ENCODE data around the gene PBX3. TPM values are rescaled to one million over a fixed set of nuclear protein-coding genes. Genes with fewer than 3 reads are reported as not detected.

The PBX3 gene
- total RNA-seq, 2 experiments from 2014 or later, result 25.3 to 30.8 TPM

DNA sequence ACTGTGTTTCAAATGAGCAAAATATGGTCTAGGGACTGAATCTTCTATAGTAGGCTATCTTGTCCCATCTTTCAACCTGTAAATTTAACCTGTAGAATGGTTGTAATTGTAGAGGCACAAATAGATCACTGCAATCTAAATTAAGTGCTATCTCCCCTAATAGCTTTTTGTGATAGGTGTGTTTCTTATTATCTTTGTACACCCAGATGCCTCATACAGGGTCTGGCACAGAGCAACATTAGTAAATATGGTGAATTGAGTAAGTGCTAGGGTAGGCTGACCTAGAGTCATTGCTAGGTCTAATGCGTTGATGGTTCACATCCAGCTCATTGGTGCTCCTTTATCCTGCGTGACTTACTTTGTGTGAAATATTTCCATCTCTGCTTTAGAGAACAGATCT, 100.6 kb downstream of the PBX3 start:
- no peak overlapping the region for H3K4me3 Mint-ChIP-seq
- peaks cover 1% of the 10 kb centered on the region for H3K4me1 Mint-ChIP-seq (ENCODE audit: low read depth)
- DNase-seq (no peak), ATAC-seq (ENCODE audit: poor library complexity) (no peak)
- Histone ChIP-seq H3K27ac (ENCODE audit: low read depth in 1 of 2, low read length in 2 of 2) (no peak overlapping the region), H3K4me1 (ENCODE audit: insufficient read depth, low read length) (no peaks in the 10 kb centered on the region), H3K36me3 (ENCODE audit: insufficient read depth, low read length) (no peaks in the 10 kb centered on the region), H3K27me3 (ENCODE audit: control insufficient read depth in 1 of 2, insufficient read depth in 2 of 2, low read length in 2 of 2) (no peaks in the 10 kb centered on the region), H3K4me3 (ENCODE audit: low read length) (no peak overlapping the region), H3K9me3 (ENCODE audit: control insufficient read depth in 1 of 2, insufficient read depth in 1 of 2, low read length in 2 of 2) (no peaks in the 10 kb centered on the region)
- ChIA-PET POLR2A (no interaction called here), CTCF (no interaction called here)
- TF ChIP-seq, protein P1, sequence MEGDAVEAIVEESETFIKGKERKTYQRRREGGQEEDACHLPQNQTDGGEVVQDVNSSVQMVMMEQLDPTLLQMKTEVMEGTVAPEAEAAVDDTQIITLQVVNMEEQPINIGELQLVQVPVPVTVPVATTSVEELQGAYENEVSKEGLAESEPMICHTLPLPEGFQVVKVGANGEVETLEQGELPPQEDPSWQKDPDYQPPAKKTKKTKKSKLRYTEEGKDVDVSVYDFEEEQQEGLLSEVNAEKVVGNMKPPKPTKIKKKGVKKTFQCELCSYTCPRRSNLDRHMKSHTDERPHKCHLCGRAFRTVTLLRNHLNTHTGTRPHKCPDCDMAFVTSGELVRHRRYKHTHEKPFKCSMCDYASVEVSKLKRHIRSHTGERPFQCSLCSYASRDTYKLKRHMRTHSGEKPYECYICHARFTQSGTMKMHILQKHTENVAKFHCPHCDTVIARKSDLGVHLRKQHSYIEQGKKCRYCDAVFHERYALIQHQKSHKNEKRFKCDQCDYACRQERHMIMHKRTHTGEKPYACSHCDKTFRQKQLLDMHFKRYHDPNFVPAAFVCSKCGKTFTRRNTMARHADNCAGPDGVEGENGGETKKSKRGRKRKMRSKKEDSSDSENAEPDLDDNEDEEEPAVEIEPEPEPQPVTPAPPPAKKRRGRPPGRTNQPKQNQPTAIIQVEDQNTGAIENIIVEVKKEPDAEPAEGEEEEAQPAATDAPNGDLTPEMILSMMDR (IDR thresholded peaks at IDR 0.05), result no peak
- H3K36me3 Mint-ChIP-seq (ENCODE audit: low read depth), result no peaks in the 10 kb centered on the region
- no peak overlapping the region for H3K27ac Mint-ChIP-seq
- no peaks in the 10 kb centered on the region for H3K9me3 Mint-ChIP-seq
- intact Hi-C loops (cut with DNase I, micrococcal nuclease), result loop anchor here in 1 of 2 experiments (10.0 kb wide), 1 partner anchor 283 kb away; no protein-coding TSS in a partner anchor
- H3K27me3 Mint-ChIP-seq, result no peaks in the 10 kb centered on the region

DNA sequence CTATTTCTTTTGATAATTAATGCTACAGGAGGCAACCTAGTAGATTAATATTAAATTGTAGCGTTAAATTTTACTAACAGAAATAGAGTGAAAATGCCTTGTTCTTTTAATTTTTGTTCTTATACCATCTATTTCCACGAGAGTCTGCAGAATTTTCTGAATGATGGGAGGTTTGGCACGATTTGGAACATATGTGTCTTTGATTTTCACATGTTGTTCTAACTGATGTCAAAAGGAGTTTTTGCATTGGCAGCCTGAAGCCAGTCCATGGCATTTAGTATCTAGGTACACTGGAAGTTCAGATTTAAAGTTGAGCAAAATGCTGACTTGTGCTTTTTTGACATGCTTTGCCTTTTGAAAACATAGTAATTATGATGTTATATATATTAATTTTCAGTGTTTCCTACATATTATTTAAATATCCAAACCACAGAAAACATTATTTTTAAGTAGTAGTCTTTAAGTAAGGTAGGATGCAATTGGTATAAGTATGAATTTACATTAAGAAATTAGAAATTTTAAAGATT, 103.0 kb downstream of the PBX3 start:
- Mint-ChIP-seq H3K4me3 (no peak overlapping the region), H3K36me3 (ENCODE audit: low read depth) (no peaks in the 10 kb centered on the region), H3K9me3 (no peaks in the 10 kb centered on the region), H3K4me1 (ENCODE audit: low read depth) (no peaks in the 10 kb centered on the region), H3K27ac (no peak overlapping the region), H3K27me3 (no peaks in the 10 kb centered on the region)
- DNase-seq, result no peak
- no peaks in the 10 kb centered on the region for H3K9me3 ChIP-seq (ENCODE audit: control insufficient read depth in 1 of 2, insufficient read depth in 1 of 2, low read length in 2 of 2)
- TF ChIP-seq, protein P1 (IDR thresholded peaks at IDR 0.05), result no peak
- ATAC-seq (ENCODE audit: poor library complexity), result no peak
- H3K27me3 ChIP-seq (ENCODE audit: control insufficient read depth in 1 of 2, insufficient read depth in 2 of 2, low read length in 2 of 2), result no peaks in the 10 kb centered on the region
- H3K27ac ChIP-seq (ENCODE audit: low read depth in 1 of 2, low read length in 2 of 2), result no peak overlapping the region
- H3K4me1 ChIP-seq (ENCODE audit: insufficient read depth, low read length), result no peaks in the 10 kb centered on the region
- H3K36me3 ChIP-seq (ENCODE audit: insufficient read depth, low read length), result no peaks in the 10 kb centered on the region
- ChIA-PET POLR2A (no interaction called here), CTCF (no interaction called here)
- no peak overlapping the region for H3K4me3 ChIP-seq (ENCODE audit: low read length)
- intact Hi-C loops (cut with DNase I, micrococcal nuclease), result loop anchor here in 1 of 2 experiments (5.0 kb wide), 2 partner anchors 37 to 293 kb away; no protein-coding TSS in a partner anchor

DNA sequence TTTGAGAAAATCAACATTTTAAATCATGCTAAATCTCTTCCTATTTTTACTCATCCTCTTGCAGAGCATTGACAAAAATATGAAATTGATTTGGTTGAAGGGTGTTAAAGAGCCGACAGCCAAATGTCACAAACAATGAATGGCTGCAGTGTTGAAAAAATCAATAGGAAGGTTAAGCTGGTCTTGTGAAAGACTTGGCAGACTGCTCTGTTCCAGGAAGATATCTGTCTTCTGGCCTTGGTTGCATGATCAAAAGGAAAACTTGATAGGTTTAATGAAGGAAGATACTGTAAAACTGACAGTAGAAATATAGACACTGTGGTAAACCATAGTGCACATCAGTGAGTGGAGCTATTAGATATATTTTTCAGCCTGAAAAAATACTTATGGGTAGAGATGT, 103.6 kb downstream of the PBX3 start:
- Mint-ChIP-seq H3K36me3 (ENCODE audit: low read depth) (no peaks in the 10 kb centered on the region), H3K4me1 (ENCODE audit: low read depth) (no peaks in the 10 kb centered on the region), H3K27ac (no peak overlapping the region), H3K27me3 (no peaks in the 10 kb centered on the region), H3K9me3 (no peaks in the 10 kb centered on the region), H3K4me3 (no peak overlapping the region)
- TF ChIP-seq, protein P1 (IDR thresholded peaks at IDR 0.05), result no peak
- Histone ChIP-seq H3K36me3 (ENCODE audit: insufficient read depth, low read length) (no peaks in the 10 kb centered on the region), H3K27ac (ENCODE audit: low read depth in 1 of 2, low read length in 2 of 2) (no peak overlapping the region), H3K9me3 (ENCODE audit: control insufficient read depth in 1 of 2, insufficient read depth in 1 of 2, low read length in 2 of 2) (no peaks in the 10 kb centered on the region), H3K4me1 (ENCODE audit: insufficient read depth, low read length) (no peaks in the 10 kb centered on the region), H3K27me3 (ENCODE audit: control insufficient read depth in 1 of 2, insufficient read depth in 2 of 2, low read length in 2 of 2) (no peaks in the 10 kb centered on the region), H3K4me3 (ENCODE audit: low read length) (no peak overlapping the region)
- intact Hi-C loops (cut with DNase I, micrococcal nuclease), result loop anchor here in 1 of 2 experiments (5.0 kb wide), 2 partner anchors 37 to 293 kb away; no protein-coding TSS in a partner anchor
- no peak for DNase-seq
- ChIA-PET CTCF (interaction anchor here (0.8 kb wide), 1 partner anchor 9 kb away, joined by 3 read pairs; no protein-coding TSS in a partner anchor), POLR2A (no interaction called here)
- ATAC-seq (ENCODE audit: poor library complexity), result no peak

All from CD4-positive, alpha-beta T cell (primary cell).